ENCODE results near the gene CCDC85C. TPM values are rescaled to one million over a fixed set of nuclear protein-coding genes. Genes with fewer than 3 reads are reported as not detected.
A peak's percentile ranks its signal among the peaks of the same experiment; 100 is the strongest.
"Not testable (repeated sequence)": the region's sequence is repeated elsewhere in the genome, so short reads cannot be mapped to it uniquely, and the experiment has no call there.

The CCDC85C gene
- total RNA-seq, 1 donor from 2014 or later, result 7.3 TPM

- H3K9me3 Mint-ChIP-seq; H3K4me3 Mint-ChIP-seq (ENCODE audit: low read depth); H3K36me3 Mint-ChIP-seq (ENCODE audit: low read depth); H3K4me1 Mint-ChIP-seq (ENCODE audit: low read depth); H3K27ac Mint-ChIP-seq; DNase-seq (ENCODE audit: low spot score); intact Hi-C loops (cut with micrococcal nuclease): not testable (repeated sequence)
- peaks cover 18% of the 10 kb centered on the region for H3K27me3 Mint-ChIP-seq (ENCODE audit: low read depth)
Observed at GRCh38 chr14:99642771-99643170, 38.8 kb upstream of the CCDC85C start.

- no peak overlapping the region for H3K4me3 Mint-ChIP-seq (ENCODE audit: low read depth)
- H3K9me3 Mint-ChIP-seq, result no peaks in the 10 kb centered on the region
- no peaks in the 10 kb centered on the region for H3K36me3 Mint-ChIP-seq (ENCODE audit: low read depth)
- H3K27me3 Mint-ChIP-seq (ENCODE audit: low read depth), result no peaks in the 10 kb centered on the region
- no peak overlapping the region for H3K27ac Mint-ChIP-seq
- H3K4me1 Mint-ChIP-seq (ENCODE audit: low read depth), result no peaks in the 10 kb centered on the region
- intact Hi-C loops (cut with micrococcal nuclease), result no loop called here
- DNase-seq (ENCODE audit: low spot score), result no peak
Observed at GRCh38 chr14:99637624-99638023, 33.6 kb upstream of the CCDC85C start.

- Mint-ChIP-seq H3K27me3 (ENCODE audit: low read depth) (no peaks in the 10 kb centered on the region), H3K36me3 (ENCODE audit: low read depth) (no peaks in the 10 kb centered on the region), H3K27ac (no peak overlapping the region), H3K4me3 (ENCODE audit: low read depth) (no peak overlapping the region), H3K9me3 (no peaks in the 10 kb centered on the region), H3K4me1 (ENCODE audit: low read depth) (no peaks in the 10 kb centered on the region)
- intact Hi-C loops (cut with micrococcal nuclease), result no loop called here
- no peak for DNase-seq (ENCODE audit: low spot score)
Observed at GRCh38 chr14:99636487-99636886, 32.5 kb upstream of the CCDC85C start.

- Mint-ChIP-seq H3K4me3 (ENCODE audit: low read depth) (no peak overlapping the region), H3K36me3 (ENCODE audit: low read depth) (no peaks in the 10 kb centered on the region), H3K9me3 (no peaks in the 10 kb centered on the region), H3K27ac (no peak overlapping the region), H3K4me1 (ENCODE audit: low read depth) (no peaks in the 10 kb centered on the region), H3K27me3 (ENCODE audit: low read depth) (no peaks in the 10 kb centered on the region)
- DNase-seq (ENCODE audit: low spot score), result no peak
- intact Hi-C loops (cut with micrococcal nuclease), result no loop called here
Observed at GRCh38 chr14:99635116-99635515, 31.1 kb upstream of the CCDC85C start.

GRCh38 chr14:99634443-99634842 is 30.4 kb upstream of the CCDC85C start:
- no peak for DNase-seq (ENCODE audit: low spot score)
- H3K9me3 Mint-ChIP-seq, result no peaks in the 10 kb centered on the region
- no peaks in the 10 kb centered on the region for H3K4me1 Mint-ChIP-seq (ENCODE audit: low read depth)
- H3K27ac Mint-ChIP-seq, result no peak overlapping the region
- H3K27me3 Mint-ChIP-seq (ENCODE audit: low read depth), result no peaks in the 10 kb centered on the region
- intact Hi-C loops (cut with micrococcal nuclease), result no loop called here
- H3K4me3 Mint-ChIP-seq (ENCODE audit: low read depth), result no peak overlapping the region
- no peaks in the 10 kb centered on the region for H3K36me3 Mint-ChIP-seq (ENCODE audit: low read depth)

- Mint-ChIP-seq H3K9me3 (no peaks in the 10 kb centered on the region), H3K27me3 (ENCODE audit: low read depth) (no peaks in the 10 kb centered on the region), H3K4me3 (ENCODE audit: low read depth) (no peak overlapping the region), H3K27ac (no peak overlapping the region), H3K36me3 (ENCODE audit: low read depth) (no peaks in the 10 kb centered on the region), H3K4me1 (ENCODE audit: low read depth) (peaks cover 1% of the 10 kb centered on the region)
- DNase-seq (ENCODE audit: low spot score), result no peak
- intact Hi-C loops (cut with micrococcal nuclease), result no loop called here
Observed at GRCh38 chr14:99633918-99634317, 29.9 kb upstream of the CCDC85C start.

- no peaks in the 10 kb centered on the region for H3K36me3 Mint-ChIP-seq (ENCODE audit: low read depth)
- no peak for DNase-seq (ENCODE audit: low spot score)
- H3K4me3 Mint-ChIP-seq (ENCODE audit: low read depth), result no peak overlapping the region
- intact Hi-C loops (cut with micrococcal nuclease), result no loop called here
- peaks cover 2% of the 10 kb centered on the region for H3K4me1 Mint-ChIP-seq (ENCODE audit: low read depth)
- no peaks in the 10 kb centered on the region for H3K9me3 Mint-ChIP-seq
- H3K27ac Mint-ChIP-seq, result no peak overlapping the region
- H3K27me3 Mint-ChIP-seq (ENCODE audit: low read depth), result no peaks in the 10 kb centered on the region
Observed at GRCh38 chr14:99633141-99633540, 29.1 kb upstream of the CCDC85C start.

- no peak for DNase-seq (ENCODE audit: low spot score)
- intact Hi-C loops (cut with micrococcal nuclease), result no loop called here
- Mint-ChIP-seq H3K27me3 (ENCODE audit: low read depth) (no peaks in the 10 kb centered on the region), H3K4me3 (ENCODE audit: low read depth) (no peak overlapping the region), H3K9me3 (no peaks in the 10 kb centered on the region), H3K27ac (no peak overlapping the region), H3K4me1 (ENCODE audit: low read depth) (peaks cover 2% of the 10 kb centered on the region), H3K36me3 (ENCODE audit: low read depth) (no peaks in the 10 kb centered on the region)
Observed at GRCh38 chr14:99632410-99633035, 28.5 kb upstream of the CCDC85C start.

GRCh38 chr14:99630202-99630601 is 26.2 kb upstream of the CCDC85C start:
- no peak overlapping the region for H3K4me3 Mint-ChIP-seq (ENCODE audit: low read depth)
- H3K27me3 Mint-ChIP-seq (ENCODE audit: low read depth), result no peaks in the 10 kb centered on the region
- intact Hi-C loops (cut with micrococcal nuclease), result no loop called here
- DNase-seq (ENCODE audit: low spot score), result no peak
- H3K27ac Mint-ChIP-seq, result no peak overlapping the region
- H3K36me3 Mint-ChIP-seq (ENCODE audit: low read depth), result no peaks in the 10 kb centered on the region
- peaks cover 2% of the 10 kb centered on the region for H3K4me1 Mint-ChIP-seq (ENCODE audit: low read depth)
- no peaks in the 10 kb centered on the region for H3K9me3 Mint-ChIP-seq

GRCh38 chr14:99628887-99629618 is 25.0 kb upstream of the CCDC85C start:
- H3K27me3 Mint-ChIP-seq (ENCODE audit: low read depth), result no peaks in the 10 kb centered on the region
- intact Hi-C loops (cut with micrococcal nuclease), result loop anchor here (1.0 kb wide), 1 partner anchor 111 kb away; no protein-coding TSS in a partner anchor
- H3K27ac Mint-ChIP-seq, result no peak overlapping the region
- H3K36me3 Mint-ChIP-seq (ENCODE audit: low read depth), result no peaks in the 10 kb centered on the region
- H3K9me3 Mint-ChIP-seq, result no peaks in the 10 kb centered on the region
- no peak overlapping the region for H3K4me3 Mint-ChIP-seq (ENCODE audit: low read depth)
- peaks cover 2% of the 10 kb centered on the region for H3K4me1 Mint-ChIP-seq (ENCODE audit: low read depth)
- DNase-seq (ENCODE audit: low spot score), result peak; percentile 37

GRCh38 chr14:99627510-99628381 is 23.7 kb upstream of the CCDC85C start:
- DNase-seq (ENCODE audit: low spot score), result no peak
- Mint-ChIP-seq H3K27me3 (ENCODE audit: low read depth) (no peaks in the 10 kb centered on the region), H3K9me3 (no peaks in the 10 kb centered on the region), H3K4me3 (ENCODE audit: low read depth) (no peak overlapping the region), H3K27ac (no peak overlapping the region), H3K4me1 (ENCODE audit: low read depth) (peaks cover 2% of the 10 kb centered on the region), H3K36me3 (ENCODE audit: low read depth) (no peaks in the 10 kb centered on the region)
- intact Hi-C loops (cut with micrococcal nuclease), result no loop called here

GRCh38 chr14:99627100-99627499 is 23.1 kb upstream of the CCDC85C start:
- H3K27me3 Mint-ChIP-seq (ENCODE audit: low read depth), result no peaks in the 10 kb centered on the region
- no peaks in the 10 kb centered on the region for H3K36me3 Mint-ChIP-seq (ENCODE audit: low read depth)
- H3K4me1 Mint-ChIP-seq (ENCODE audit: low read depth), result peaks cover 2% of the 10 kb centered on the region
- H3K4me3 Mint-ChIP-seq (ENCODE audit: low read depth), result no peak overlapping the region
- H3K27ac Mint-ChIP-seq, result no peak overlapping the region
- no peaks in the 10 kb centered on the region for H3K9me3 Mint-ChIP-seq
- no peak for DNase-seq (ENCODE audit: low spot score)
- intact Hi-C loops (cut with micrococcal nuclease), result no loop called here

Measured in activated T-helper 2 cell treated with anti-CD3 and anti-CD28 coated beads, Interferon-gamma antibody, Interleukin-2, Interleukin-4, amounts not matched to agents 10 μg/mL and 5 μg/mL and 100 μg/mL, durations not matched to agents 14 hours and 24 hours and 36 hours (primary cell).